Gastrocnemius medialis (tissue), 4 donors: ENCODE measurements around the gene ZNF316. TPM values are rescaled to one million over a fixed set of nuclear protein-coding genes. Genes with fewer than 3 reads are reported as not detected.

Source experiments
- ATAC-seq, 2 donors: fragments of 150-250 bp; one replicate each; pipeline ENCODE4 v1.9.1; 2016
- DNase-seq, 2 donors: peaks; one replicate each; pipeline ENCODE4 v3.0.0-alpha.2; 2019
- H3K27ac ChIP-seq, 4 donors: fragments of 200-600 bp; sonication (generic); 1 replicate in 1 of 4; 2 replicates in 3 of 4; pipeline ENCODE4 v1.5.1; 2016 to 2018; ENCODE audit warnings: mild to moderate bottlenecking in 2 of 4, moderate library complexity in 1 of 4
- H3K27me3 ChIP-seq, 3 donors: fragments of 200-600 bp; sonication (generic) in 2 of 3; 1 replicate in 1 of 3; 2 replicates in 2 of 3; pipeline versions ENCODE4 v1.5.1 to v1.6.0; 2016 to 2019; ENCODE audit warnings: mild to moderate bottlenecking in 1 of 3, moderate library complexity in 1 of 3
- H3K36me3 ChIP-seq, 2 donors: fragments of 200-600 bp; sonication (generic) in 1 of 2; one replicate each; pipeline ENCODE4 v1.5.1; 2017 to 2018
- H3K4me1 ChIP-seq, 2 donors: fragments of 200-600 bp; sonication (generic) in 1 of 2; one replicate each; pipeline ENCODE4 v1.5.1; 2016 to 2017; ENCODE audit warnings: mild to moderate bottlenecking in 2 of 2
- H3K4me3 ChIP-seq, 4 donors: fragments of 200-600 bp; sonication (generic) in 3 of 4; 1 replicate in 1 of 4; 2 replicates in 3 of 4; pipeline ENCODE4 v1.5.1; 2016 to 2019; ENCODE audit warnings: mild to moderate bottlenecking in 2 of 4
- H3K9me3 ChIP-seq, 3 donors: fragments of 200-600 bp; sonication (generic) in 2 of 3; 1 replicate in 1 of 3; 2 replicates in 2 of 3; pipeline ENCODE4 v1.5.1; 2016 to 2019
- CTCF ChIP-seq, 5 experiments: fragments of 450-650 bp in 3 of 5; fragments of 200-600 bp in 2 of 5; sonication (generic) in 2 of 5; IDR thresholded peaks in 4 of 5; conservative IDR thresholded peaks in 1 of 5; 1 replicate in 4 of 5; 2 replicates in 1 of 5; pipeline ENCODE4 v1.5.1; 2016 to 2019; ENCODE audit warnings: antibody characterized with exemption in 5 of 5, mild to moderate bottlenecking in 3 of 5, moderate library complexity in 3 of 5
- POLR2A ChIP-seq, 2 donors: fragments of 450-650 bp; IDR thresholded peaks; one replicate each; pipeline ENCODE4 v1.6.1; 2017; ENCODE audit warnings: antibody characterized with exemption in 2 of 2, mild to moderate bottlenecking in 2 of 2, moderate library complexity in 2 of 2
- in situ Hi-C, 4 donors: fragments of 200-750 bp; cut with MboI; loops; one replicate each; pipeline versions ENCODE4 v1.15.0 to v1.8.0; 2017; ENCODE audit warnings: low sequenced_read_pairs in 4 of 4
- intact Hi-C: fragments of 100-400 bp; cut with DNase I; formaldehyde crosslinking; loops from one replicate; pipeline ENCODE4 v1.15.1; 2023; ENCODE audit warnings: low total_unique reads
- total RNA-seq, 4 donors: library from RNA; depleted of rRNA; stranded (reverse); fragments of >200 nt; gene quantifications; one replicate each; pipeline versions ENCODE4 v1.1.0 to v1.2.3, GENCODE V29; 2016

ZNF316 gene
- total RNA-seq, 4 donors from 2014 or later, result 11.4 to 19.1 (median 18.1) TPM

- in situ Hi-C loops (no loop called here), intact Hi-C loops (no loop called here)
- Histone ChIP-seq H3K36me3 (peaks cover 0 to 52% of the 10 kb centered on the region in 2 donors), H3K9me3 (no peaks in the 10 kb centered on the region), H3K27me3 (no peaks in the 10 kb centered on the region), H3K27ac (no peak overlapping the region), H3K4me1 (peaks cover 0 to under 1% of the 10 kb centered on the region in 2 donors), H3K4me3 (no peak overlapping the region)
- DNase-seq (no peak), ATAC-seq (no peak)
- TF ChIP-seq CTCF (IDR thresholded peaks at IDR 0.05 in 4 of 5, conservative IDR thresholded peaks at IDR 0.05 in 1 of 5) (no peak), POLR2A (IDR thresholded peaks at IDR 0.05) (no peak)
These were observed 7.0 kb downstream of the ZNF316 start for GRCh38 chr7:6643915-6644625.

GRCh38 chr7:6644728-6645127, 7.6 kb downstream of the ZNF316 start:
- TF ChIP-seq POLR2A (IDR thresholded peaks at IDR 0.05) (no peak), CTCF (IDR thresholded peaks at IDR 0.05 in 4 of 5, conservative IDR thresholded peaks at IDR 0.05 in 1 of 5) (no peak)
- no peak for DNase-seq
- intact Hi-C loops (no loop called here), in situ Hi-C loops (no loop called here)
- Histone ChIP-seq H3K36me3 (peaks cover 0 to 52% of the 10 kb centered on the region in 2 donors), H3K27me3 (no peaks in the 10 kb centered on the region), H3K27ac (no peak overlapping the region), H3K4me3 (no peak overlapping the region), H3K4me1 (no peaks in the 10 kb centered on the region), H3K9me3 (no peaks in the 10 kb centered on the region)
- no peak for ATAC-seq

GRCh38 chr7:6646465-6646864, 9.3 kb downstream of the ZNF316 start:
- ATAC-seq, result no peak
- Histone ChIP-seq H3K9me3 (no peaks in the 10 kb centered on the region), H3K27ac (no peak overlapping the region), H3K4me1 (no peaks in the 10 kb centered on the region), H3K27me3 (no peaks in the 10 kb centered on the region), H3K36me3 (peaks cover 0 to 60% of the 10 kb centered on the region in 2 donors), H3K4me3 (no peak overlapping the region)
- DNase-seq, result no peak
- in situ Hi-C loops (no loop called here), intact Hi-C loops (no loop called here)
- TF ChIP-seq CTCF (IDR thresholded peaks at IDR 0.05 in 4 of 5, conservative IDR thresholded peaks at IDR 0.05 in 1 of 5), result no peak
- no peak for TF ChIP-seq POLR2A (IDR thresholded peaks at IDR 0.05)

- in situ Hi-C loops, result no loop called here
- no peak overlapping the region for H3K4me3 ChIP-seq
- TF ChIP-seq POLR2A (IDR thresholded peaks at IDR 0.05), result no peak
These were observed 10.0 kb downstream of the ZNF316 start for GRCh38 chr7:6647080-6647479.

GRCh38 chr7:6647541-6647940, 10.4 kb downstream of the ZNF316 start:
- no peak overlapping the region for H3K4me3 ChIP-seq
- H3K27me3 ChIP-seq, result no peaks in the 10 kb centered on the region
- ATAC-seq (no peak), DNase-seq (no peak)
- in situ Hi-C loops (no loop called here), intact Hi-C loops (no loop called here)
- H3K9me3 ChIP-seq, result no peaks in the 10 kb centered on the region
- peaks cover 0 to 58% of the 10 kb centered on the region in 2 donors for H3K36me3 ChIP-seq
- no peak for TF ChIP-seq POLR2A (IDR thresholded peaks at IDR 0.05)
- TF ChIP-seq CTCF (IDR thresholded peaks at IDR 0.05 in 4 of 5, conservative IDR thresholded peaks at IDR 0.05 in 1 of 5), result no peak
- no peaks in the 10 kb centered on the region for H3K4me1 ChIP-seq
- H3K27ac ChIP-seq, result no peak overlapping the region

More at GRCh38 chr7:6647080-6647479, 10.0 kb downstream of the ZNF316 start:
- DNase-seq (no peak), ATAC-seq (no peak)
- no peaks in the 10 kb centered on the region for H3K27me3 ChIP-seq
- peaks cover 0 to 60% of the 10 kb centered on the region in 2 donors for H3K36me3 ChIP-seq
- intact Hi-C loops, result no loop called here
- no peaks in the 10 kb centered on the region for H3K9me3 ChIP-seq
- H3K4me1 ChIP-seq, result no peaks in the 10 kb centered on the region
- no peak overlapping the region for H3K27ac ChIP-seq
